Measurements from ENCODE around the gene ZNF846.

GRCh38 chr19:9702186-9702585 lies 66.4 kb downstream of the ZNF846 start:
- TF ChIP-seq GATA2 (IDR thresholded peaks at IDR 0.05; ENCODE audit: low read depth, low read length) (no peak), GATA3 (IDR thresholded peaks at IDR 0.05; ENCODE audit: low read depth, low read length) (no peak)

Data from SH-SY5Y (cell line).